B cell (primary cell): Measurements from ENCODE around the gene DNAJC1. TPM values are rescaled to one million over a fixed set of nuclear protein-coding genes. Genes with fewer than 3 reads are reported as not detected.
A peak's percentile ranks its signal among the peaks of the same experiment; 100 is the strongest.

Experiments used
- ATAC-seq: fragments of 200-7000 bp; cut with Tn5 transposase; one replicate; pipeline ENCODE4 v1.10.0; 2021; ENCODE audit warnings: low read depth, mild to moderate bottlenecking, moderate number of reproducible peaks, moderate library complexity
- CTCF ChIA-PET: fragments of 350-600 bp; sonication (Branson Sonifier 250); formaldehyde crosslinking; loops from one replicate; lab custom pipeline; 2021; ENCODE audit warnings: antibody characterized with exemption, inconsistent platforms; lab: Charles Lee
- POLR2A ChIA-PET: fragments of 350-600 bp; sonication (Branson Sonifier 250); formaldehyde crosslinking; loops from one replicate; lab custom pipeline; 2021; ENCODE audit warnings: antibody characterized with exemption; lab: Charles Lee
- DNase-seq: peaks from one replicate; pipeline ENCODE4 v3.0.0; 2013
- H2AFZ ChIP-seq: 2 replicates; pipeline ENCODE4 v1.6.1; 2012; ENCODE audit warnings: mild to moderate bottlenecking, low read depth, low read length; ENCODE audit not compliant: insufficient read depth, poor library complexity, severe bottlenecking
- H3K27ac ChIP-seq, 2 donors: 1 replicate in 1 of 2; 2 replicates in 1 of 2; pipeline ENCODE4 v1.5.1; 2012 to 2013; ENCODE audit warnings: low read length in 2 of 2, mild to moderate bottlenecking in 2 of 2, moderate library complexity in 1 of 2
- H3K27me3 ChIP-seq, 4 experiments: fragments of 200-600 bp in 1 of 4; sonication (generic) in 1 of 4; replicated peaks in 1 of 4; 1 replicate in 2 of 4; 2 replicates in 2 of 4; pipeline versions ENCODE4 v1.6.1 to v1.7.0; 2013 to 2016; ENCODE audit warnings: low read length in 3 of 4, mild to moderate bottlenecking in 2 of 4, mixed read lengths in 1 of 4, moderate library complexity in 1 of 4; ENCODE audit not compliant: insufficient read depth in 4 of 4, control insufficient read depth in 3 of 4; ENCODE audit errors: control extremely low read depth in 1 of 4
- H3K36me3 ChIP-seq, 2 experiments: replicated peaks in 1 of 2; 1 replicate in 1 of 2; 2 replicates in 1 of 2; pipeline versions ENCODE4 v1.6.1 to v1.7.1; 2013; ENCODE audit warnings: low read length in 1 of 2; ENCODE audit not compliant: insufficient read depth in 2 of 2, control insufficient read depth in 1 of 2; ENCODE audit errors: control extremely low read depth in 1 of 2, extremely low read depth in 1 of 2
- H3K4me1 ChIP-seq, 2 donors: fragments of 200-600 bp in 1 of 2; sonication (generic) in 1 of 2; 1 replicate in 1 of 2; 2 replicates in 1 of 2; pipeline versions ENCODE4 v1.5.1 to v1.6.1; 2013 to 2017; ENCODE audit warnings: low read length in 2 of 2; ENCODE audit not compliant: control insufficient read depth in 2 of 2, insufficient read depth in 2 of 2
- H3K4me2 ChIP-seq: replicated peaks from 2 replicates; pipeline ENCODE3; 2012; ENCODE audit warnings: mild to moderate bottlenecking, low read depth, low read length; ENCODE audit not compliant: poor library complexity, severe bottlenecking
- H3K4me3 ChIP-seq, 5 experiments: fragments of 200-600 bp in 1 of 5; sonication (generic) in 1 of 5; 1 replicate in 3 of 5; 2 replicates in 2 of 5; pipeline versions ENCODE4 v1.5.1 to v1.7.0; 2011 to 2016; ENCODE audit warnings: low read length in 4 of 5, mild to moderate bottlenecking in 4 of 5, low read depth in 2 of 5, control low read depth in 1 of 5, moderate library complexity in 1 of 5; ENCODE audit not compliant: insufficient read depth in 1 of 5; ENCODE audit errors: control extremely low read depth in 1 of 5, extremely low read depth in 1 of 5
- H3K79me2 ChIP-seq: fragments of 200-600 bp; sonication (generic); one replicate; pipeline ENCODE4 v1.6.0; 2016; ENCODE audit warnings: low read length; ENCODE audit not compliant: control insufficient read depth, insufficient read depth
- H3K9ac ChIP-seq: fragments of 200-600 bp; sonication (generic); 2 replicates; pipeline ENCODE4 v1.6.1; 2017; ENCODE audit warnings: mild to moderate bottlenecking, low read length, moderate library complexity
- H3K9me3 ChIP-seq, 3 donors: one replicate each; pipeline versions ENCODE4 v1.6.1 to v1.7.1; 2013; ENCODE audit warnings: low read length in 2 of 3; ENCODE audit not compliant: control insufficient read depth in 2 of 3, insufficient read depth in 1 of 3; ENCODE audit errors: control extremely low read depth in 1 of 3
- H4K20me1 ChIP-seq: 2 replicates; pipeline ENCODE4 v1.6.0; 2012; ENCODE audit warnings: mild to moderate bottlenecking, low read length; ENCODE audit not compliant: insufficient read depth, control insufficient read depth, poor library complexity, severe bottlenecking
- H3K27ac Mint-ChIP-seq: one replicate; pipeline ENCODE4 v1.8.0; 2021; ENCODE audit warnings: mixed read lengths
- H3K27me3 Mint-ChIP-seq: one replicate; pipeline ENCODE4 v1.8.0; 2021; ENCODE audit warnings: mixed read lengths
- H3K4me1 Mint-ChIP-seq: one replicate; pipeline ENCODE4 v1.8.0; 2021; ENCODE audit warnings: mixed read lengths
- H3K4me3 Mint-ChIP-seq: one replicate; pipeline ENCODE4 v1.8.0; 2021; ENCODE audit warnings: mixed read lengths
- H3K9me3 Mint-ChIP-seq: one replicate; pipeline ENCODE4 v1.8.0; 2022; ENCODE audit warnings: mixed read lengths; ENCODE audit not compliant: insufficient read depth
- EZH2 ChIP-seq: IDR thresholded peaks from 2 replicates; pipeline ENCODE4 v1.6.1; 2012; ENCODE audit warnings: borderline replicate concordance, low read depth, mild to moderate bottlenecking, moderate library complexity, low read length; ENCODE audit not compliant: insufficient read depth, poor library complexity, severe bottlenecking
- WGBS: methylation state at CpG from one replicate; pipeline ENCODE4 v1.1.5; 2013; ENCODE audit warnings: missing lambda C conversion rate; ENCODE audit not compliant: insufficient coverage; 5-methylcytosine and 5-hydroxymethylcytosine counted together
- intact Hi-C: fragments of 100-400 bp; cut with micrococcal nuclease; formaldehyde crosslinking; loops from one replicate; pipeline ENCODE4 v1.10.0; 2022
- polyA plus RNA-seq: library from polyadenylated mRNA; depleted of rRNA; stranded (reverse); fragments of >200 nt; gene quantifications from 2 replicates; pipeline ENCODE4 v1.2.3, GENCODE V29; 2012
- total RNA-seq, 2 donors: library from RNA; stranded (reverse); fragments of 120-200 nt in 1 of 2; gene quantifications; 1 replicate in 1 of 2; 2 replicates in 1 of 2; pipeline versions ENCODE4 v1.2.3 to v1.2.4, GENCODE V29; 2013 to 2022
- TF ChIP-seq, protein P1 (sequence below): fragments of 200-600 bp; IDR thresholded peaks from one replicate; pipeline ENCODE4 v1.8.0; 2022; ENCODE audit warnings: antibody characterized with exemption, mild to moderate bottlenecking

Gene DNAJC1
- total and polyA plus RNA-seq, 2 donors (not counting 1 experiment from before 2014, with no cell fraction given): 9.4 to 15.4 TPM

DNA sequence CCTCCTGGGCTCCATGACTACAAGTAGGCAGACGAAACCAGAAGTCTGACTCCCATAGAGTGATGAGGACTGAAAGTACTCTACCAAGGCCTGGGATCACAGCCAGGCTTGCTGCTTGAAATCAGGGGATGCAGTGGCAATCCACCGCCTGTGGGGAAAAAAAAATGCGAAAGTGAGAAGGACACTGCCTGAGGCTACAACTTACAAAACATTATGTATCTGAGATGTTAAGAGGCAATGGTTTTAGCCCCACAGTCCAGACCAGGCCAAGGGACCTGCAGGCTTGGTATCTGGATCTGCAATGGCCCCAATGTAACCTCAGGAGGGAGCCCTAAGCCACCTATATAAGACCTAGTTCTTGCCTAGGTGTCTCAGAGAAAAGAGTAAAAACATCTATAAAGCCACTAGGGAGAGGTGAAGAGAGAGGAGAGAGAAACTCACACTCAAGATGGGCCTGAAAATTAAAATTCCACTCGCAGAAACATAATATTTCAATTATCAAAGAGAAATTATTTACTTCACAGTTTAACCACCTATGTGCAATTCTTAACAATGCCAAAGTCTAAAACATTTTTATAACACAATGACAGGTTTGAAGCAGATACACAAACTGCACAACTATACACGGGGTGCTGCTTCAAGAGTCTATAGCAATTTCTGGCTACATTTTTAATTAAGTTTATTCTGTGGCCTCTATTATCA lies 13.9 kb downstream of the DNAJC1 start:
- ChIA-PET POLR2A (interaction anchor here (0.7 kb wide), 1 partner anchor 990 kb away, joined by 3 read pairs; no protein-coding TSS in a partner anchor), CTCF (interaction anchor here (0.6 to 2.5 kb wide), 6 partner anchors 10 to 999 kb away, joined by 3 to 7 read pairs (median 4); no protein-coding TSS in a partner anchor)
- Histone ChIP-seq H3K4me1 (no peaks in the 10 kb centered on the region), H3K27me3 (no peaks in the 10 kb centered on the region), H3K79me2 (peaks cover 32% of the 10 kb centered on the region), H3K4me3 (no peak overlapping the region), H3K9ac (no peak overlapping the region), H2AFZ (no peak overlapping the region), H3K4me2 (no peak overlapping the region), H3K9me3 (peaks cover 0 to 9% (median 5%) of the 10 kb centered on the region in 3 donors), H3K36me3 (no peaks in the 10 kb centered on the region), H4K20me1 (no peaks in the 10 kb centered on the region), H3K27ac (no peak overlapping the region)
- Mint-ChIP-seq H3K4me3 (no peak overlapping the region), H3K27ac (no peak overlapping the region), H3K9me3 (no peaks in the 10 kb centered on the region), H3K4me1 (peaks cover 4% of the 10 kb centered on the region), H3K27me3 (no peaks in the 10 kb centered on the region)
- WGBS: 92% methylated on average over 1 of the region's 5 CpGs
- no peak for TF ChIP-seq EZH2
- TF ChIP-seq, protein P1, sequence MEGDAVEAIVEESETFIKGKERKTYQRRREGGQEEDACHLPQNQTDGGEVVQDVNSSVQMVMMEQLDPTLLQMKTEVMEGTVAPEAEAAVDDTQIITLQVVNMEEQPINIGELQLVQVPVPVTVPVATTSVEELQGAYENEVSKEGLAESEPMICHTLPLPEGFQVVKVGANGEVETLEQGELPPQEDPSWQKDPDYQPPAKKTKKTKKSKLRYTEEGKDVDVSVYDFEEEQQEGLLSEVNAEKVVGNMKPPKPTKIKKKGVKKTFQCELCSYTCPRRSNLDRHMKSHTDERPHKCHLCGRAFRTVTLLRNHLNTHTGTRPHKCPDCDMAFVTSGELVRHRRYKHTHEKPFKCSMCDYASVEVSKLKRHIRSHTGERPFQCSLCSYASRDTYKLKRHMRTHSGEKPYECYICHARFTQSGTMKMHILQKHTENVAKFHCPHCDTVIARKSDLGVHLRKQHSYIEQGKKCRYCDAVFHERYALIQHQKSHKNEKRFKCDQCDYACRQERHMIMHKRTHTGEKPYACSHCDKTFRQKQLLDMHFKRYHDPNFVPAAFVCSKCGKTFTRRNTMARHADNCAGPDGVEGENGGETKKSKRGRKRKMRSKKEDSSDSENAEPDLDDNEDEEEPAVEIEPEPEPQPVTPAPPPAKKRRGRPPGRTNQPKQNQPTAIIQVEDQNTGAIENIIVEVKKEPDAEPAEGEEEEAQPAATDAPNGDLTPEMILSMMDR: peak; percentile 46
- intact Hi-C loops: loop anchor here (1.0 to 5.0 kb wide), 3 partner anchors 433 to 1000 kb away; no protein-coding TSS in a partner anchor
- ATAC-seq (peak; percentile 76), DNase-seq (peak; percentile 47)

DNA sequence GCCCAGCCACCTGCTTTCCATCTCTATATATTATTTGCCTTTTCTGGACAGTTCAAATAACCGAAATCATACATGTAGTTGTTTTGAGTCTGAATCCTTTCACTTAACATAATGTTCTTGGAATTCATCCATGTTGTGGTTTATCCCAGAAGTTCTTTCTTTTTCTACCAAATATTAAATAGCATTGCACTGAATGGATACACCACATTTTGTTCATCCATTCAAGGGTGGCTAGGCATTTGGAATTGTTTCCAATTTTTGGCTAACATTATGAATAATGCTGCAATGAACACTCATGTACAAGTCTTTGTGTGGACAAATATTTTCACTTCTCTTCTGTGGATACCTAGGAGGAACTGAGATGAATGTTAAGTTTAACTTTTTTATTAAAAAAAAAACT lies 18.0 kb downstream of the DNAJC1 start:
- H3K4me3 Mint-ChIP-seq: no peak overlapping the region

More for the DNA sequence above, 18.0 kb downstream of the DNAJC1 start:
- TF ChIP-seq, protein P1: no peak
- TF ChIP-seq EZH2: no peak
- no CpG with 5 or more reads among the region's 1 CpG for WGBS
- no peaks in the 10 kb centered on the region for H3K27me3 ChIP-seq
- peaks cover 45% of the 10 kb centered on the region for H3K79me2 ChIP-seq
- no peak overlapping the region for H3K4me3 ChIP-seq
- POLR2A ChIA-PET: no interaction called here
- peaks cover 0 to 9% (median 5%) of the 10 kb centered on the region in 3 donors for H3K9me3 ChIP-seq
- H3K4me1 Mint-ChIP-seq: peaks cover 6% of the 10 kb centered on the region
- ATAC-seq (no peak), DNase-seq (no peak)
- H3K36me3 ChIP-seq: no peaks in the 10 kb centered on the region
- H3K27ac Mint-ChIP-seq: no peak overlapping the region
- H3K27ac ChIP-seq: no peak overlapping the region
- H3K4me2 ChIP-seq: no peak overlapping the region
- H4K20me1 ChIP-seq: no peaks in the 10 kb centered on the region
- H3K9me3 Mint-ChIP-seq: no peaks in the 10 kb centered on the region
- no peak overlapping the region for H2AFZ ChIP-seq
- no peaks in the 10 kb centered on the region for H3K27me3 Mint-ChIP-seq
- CTCF ChIA-PET: no interaction called here
- no peaks in the 10 kb centered on the region for H3K4me1 ChIP-seq
- intact Hi-C loops: no loop called here
- no peak overlapping the region for H3K9ac ChIP-seq
